HG03280 (cell line): ENCODE measurements around the gene AP4M1.
"Not testable (repeated sequence)": the region's sequence is repeated elsewhere in the genome, so short reads cannot be mapped to it uniquely, and the experiment has no call there.

ENCODE experiments used
- ATAC-seq: cut with Tn5 transposase; IDR thresholded peaks from one replicate; pipeline ENCODE4 v1.9.1; 2021; ENCODE audit warnings: mild to moderate bottlenecking, moderate library complexity; ENCODE audit not compliant: unreplicated experiment

AP4M1 gene

DNA sequence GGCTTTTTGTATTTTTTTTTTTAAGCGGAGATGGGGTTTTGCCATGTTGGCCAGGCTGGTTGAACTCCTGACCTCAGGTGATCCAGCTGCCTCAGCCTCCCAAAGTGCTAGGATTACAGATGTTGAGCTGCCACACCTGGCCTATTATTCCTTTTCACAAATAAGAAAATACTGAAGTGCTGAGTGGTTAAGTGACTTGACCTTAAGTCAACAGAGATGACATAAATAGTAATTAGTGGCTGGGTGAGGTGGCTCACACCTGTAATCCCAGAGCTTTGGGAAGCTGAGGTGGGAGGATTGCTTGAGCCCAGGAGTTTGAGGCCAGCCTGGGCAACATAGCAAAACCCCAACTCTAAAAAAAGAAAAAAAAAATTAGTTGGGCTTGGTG is 28.8 kb downstream of the AP4M1 start:
- ATAC-seq, result not testable (repeated sequence)

DNA sequence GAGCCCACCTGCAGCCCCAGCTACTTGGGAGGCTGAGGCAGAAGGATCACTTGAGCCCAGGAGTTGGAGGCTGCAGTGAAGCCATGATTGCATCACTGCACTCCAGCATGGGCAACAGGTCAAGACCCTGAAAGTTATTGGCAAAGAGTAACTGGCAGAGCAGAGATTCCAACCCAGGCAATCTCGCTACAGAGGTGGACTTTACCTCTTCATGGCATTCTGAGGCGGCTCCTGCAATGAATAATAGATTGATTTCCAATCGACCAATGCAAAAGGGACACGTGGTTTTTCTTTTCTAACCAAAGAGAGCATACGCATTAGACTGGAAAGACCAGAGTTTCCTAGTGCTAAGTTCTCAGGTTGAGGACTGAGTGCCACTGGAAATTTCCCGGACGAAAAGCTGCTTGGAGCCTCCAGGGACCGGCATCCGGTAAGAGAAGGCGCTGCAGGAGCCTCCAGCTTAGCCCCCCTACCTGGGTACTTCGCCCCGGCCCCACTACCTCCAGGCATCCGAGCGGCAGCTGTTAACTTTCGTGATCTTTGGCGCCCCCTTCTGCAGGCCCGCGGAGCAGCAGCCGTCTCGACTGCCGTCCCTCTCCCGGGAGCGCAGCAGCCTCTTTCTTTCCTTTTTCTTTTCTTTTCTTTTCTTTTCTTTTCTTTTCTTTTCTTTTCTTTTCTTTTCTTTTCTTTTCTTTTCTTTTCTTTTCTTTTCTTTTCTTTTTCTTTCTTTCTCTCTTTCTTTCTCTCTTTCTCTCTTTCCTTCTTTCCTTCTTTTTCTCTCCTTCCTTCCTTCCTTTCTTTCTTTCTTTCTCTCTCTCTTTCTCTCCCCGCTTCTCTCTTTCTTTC is 29.4 kb downstream of the AP4M1 start:
- no peak for ATAC-seq

DNA sequence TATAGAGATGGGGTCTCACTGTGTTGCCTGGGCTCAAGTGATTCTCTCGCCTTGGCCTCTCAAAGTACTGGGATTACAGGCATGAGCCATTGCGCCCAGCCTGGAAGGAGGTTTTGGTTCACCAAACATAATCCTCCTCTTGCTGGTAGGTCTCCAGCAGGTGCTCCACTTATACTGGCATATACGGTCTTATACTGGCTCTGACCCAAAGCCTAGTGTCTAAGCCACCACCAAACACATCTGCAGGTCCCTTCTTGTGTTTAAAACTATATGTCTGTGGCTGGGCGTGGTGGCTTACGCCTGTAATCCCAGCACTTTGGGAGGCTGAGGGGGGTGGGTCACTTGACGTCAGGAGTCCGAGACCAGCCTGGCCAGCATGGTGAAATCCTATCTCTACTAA is 30.7 kb downstream of the AP4M1 start:
- no peak for ATAC-seq

GRCh38 chr7:100132697-100133151 is 31.3 kb downstream of the AP4M1 start:
- peak; percentile 46 for ATAC-seq

DNA sequence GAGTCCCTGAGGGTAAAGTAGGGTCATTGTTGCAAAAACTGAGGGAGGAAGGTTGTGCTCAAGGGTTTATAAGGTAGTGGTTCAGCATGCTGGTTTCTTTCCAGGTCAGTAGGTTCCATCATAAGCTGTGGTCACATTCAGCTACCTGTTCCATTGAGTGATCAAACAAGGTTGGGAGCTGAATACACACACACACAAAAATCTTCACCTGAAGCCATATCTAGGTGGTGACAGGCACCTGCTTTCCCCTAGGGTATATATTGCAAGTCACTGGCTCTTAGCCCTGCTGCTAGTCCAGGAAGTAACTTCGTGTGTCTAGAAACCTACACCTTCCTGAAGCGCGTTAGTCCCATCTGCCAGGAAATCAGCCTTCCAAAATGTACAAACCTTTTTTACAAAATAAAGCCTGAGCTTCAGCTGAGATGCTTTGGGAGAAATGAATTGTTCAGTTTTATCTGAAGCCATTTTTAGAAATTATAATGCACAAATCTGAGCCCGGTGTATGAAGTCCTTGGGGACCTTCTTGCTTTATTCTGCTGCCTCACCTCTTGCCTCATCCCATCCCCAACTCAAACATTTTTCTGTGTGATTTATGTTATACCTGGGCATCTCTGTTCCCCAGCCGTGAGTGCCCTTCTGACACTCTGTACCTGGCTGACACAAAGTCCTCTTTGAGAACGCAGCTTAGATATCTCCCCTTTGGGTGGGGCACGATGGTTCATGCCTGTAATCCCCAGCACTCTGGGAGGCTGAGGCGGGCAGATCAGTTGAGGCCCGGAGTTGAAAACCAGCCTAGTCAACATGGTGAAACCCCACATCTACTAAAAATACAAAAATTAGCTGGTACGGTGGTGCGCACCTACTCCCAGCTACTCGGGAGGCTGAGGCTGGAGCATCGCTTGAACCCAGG is 36.7 kb downstream of the AP4M1 start:
- no peak for ATAC-seq

- no peak for ATAC-seq
Observed at GRCh38 chr7:100141555-100141949, 40.1 kb downstream of the AP4M1 start.

GRCh38 chr7:100142461-100142860 is 41.0 kb downstream of the AP4M1 start:
- ATAC-seq, result no peak

DNA sequence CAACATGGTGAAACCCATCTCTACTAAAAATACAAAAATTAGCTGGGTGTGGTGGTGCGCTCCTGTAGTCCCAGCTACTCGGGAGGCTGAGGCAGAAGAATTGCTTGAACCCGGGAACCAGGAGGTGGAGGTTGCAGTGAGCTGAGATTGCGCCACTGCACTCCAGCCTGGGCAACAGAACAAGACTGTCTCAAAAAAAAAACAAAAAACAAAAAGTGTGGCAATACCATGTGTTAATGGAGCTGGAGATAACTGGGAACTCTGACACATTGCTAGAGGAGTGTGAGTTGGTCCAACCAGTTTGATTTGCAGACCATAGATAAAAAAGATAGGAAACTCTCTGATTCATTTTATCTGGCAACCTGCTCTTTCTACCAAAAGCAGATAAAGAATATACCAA is 44.9 kb downstream of the AP4M1 start:
- ATAC-seq, result not testable (repeated sequence)

DNA sequence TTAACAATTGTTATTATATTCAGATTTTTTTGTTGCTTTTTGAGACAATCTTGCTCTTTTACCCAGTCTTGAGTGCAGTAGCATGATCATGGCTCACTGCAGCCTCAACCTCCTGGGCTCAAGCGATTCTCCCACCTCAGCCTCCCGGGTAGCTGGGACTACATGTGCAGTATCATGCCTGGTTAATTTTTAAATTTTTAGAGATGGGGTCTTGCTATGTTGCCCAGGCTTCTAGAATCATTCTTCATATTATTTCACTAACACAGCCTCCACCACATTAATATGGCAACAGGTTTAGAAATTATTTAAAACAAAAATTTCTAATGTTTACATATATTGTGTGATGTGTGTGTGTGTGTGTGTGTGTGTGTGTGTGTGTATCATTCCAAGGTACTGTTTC is 45.8 kb downstream of the AP4M1 start:
- no peak for ATAC-seq

GRCh38 chr7:100148225-100148558 is 46.7 kb downstream of the AP4M1 start:
- ATAC-seq, result no peak

DNA sequence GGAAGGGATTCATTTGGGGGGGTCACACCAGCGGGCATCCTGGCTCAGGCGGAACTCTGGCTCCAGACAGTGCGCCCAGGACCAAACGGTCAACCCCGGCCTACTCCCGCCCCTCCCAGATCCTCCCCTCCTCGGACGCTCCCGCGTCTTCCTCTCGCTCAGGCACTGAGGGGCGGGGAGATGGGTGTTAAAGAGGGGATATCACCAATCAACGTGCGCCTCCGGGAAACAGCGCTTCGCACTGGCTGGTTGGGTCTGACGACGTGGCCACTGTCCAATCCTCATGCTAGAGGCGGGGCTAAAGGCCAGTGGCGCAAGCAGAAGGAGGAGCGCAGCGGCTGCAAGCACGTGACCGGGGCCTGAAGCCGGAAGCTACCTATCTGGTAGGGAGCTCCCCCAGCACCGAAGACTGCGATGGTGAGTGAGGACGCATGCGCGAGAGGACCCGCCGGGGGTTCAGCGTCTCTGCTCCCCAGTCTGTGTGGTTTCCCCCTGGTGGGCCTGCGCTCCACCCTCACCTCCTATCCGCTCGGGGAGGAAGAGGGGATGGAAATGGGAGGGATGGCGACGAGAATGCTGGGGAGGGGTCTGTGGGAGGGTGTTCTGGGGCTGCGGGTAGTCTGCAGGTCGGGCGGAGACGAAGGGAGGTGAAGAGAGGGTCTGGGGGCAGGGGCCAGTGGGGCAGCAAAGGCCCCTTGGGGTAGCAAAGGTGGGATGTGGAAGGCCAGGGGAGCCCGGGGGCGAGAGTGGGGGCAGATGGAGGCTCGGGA is 47.3 kb downstream of the AP4M1 start, which contains the start of gene LAMTOR4:
Gene LAMTOR4, plus strand, starts transcription at position 360 of the 770 bp plus-strand sequence. Its CDS starts 55 bp downstream, at position 415.
- ATAC-seq, result peak; percentile 99

DNA sequence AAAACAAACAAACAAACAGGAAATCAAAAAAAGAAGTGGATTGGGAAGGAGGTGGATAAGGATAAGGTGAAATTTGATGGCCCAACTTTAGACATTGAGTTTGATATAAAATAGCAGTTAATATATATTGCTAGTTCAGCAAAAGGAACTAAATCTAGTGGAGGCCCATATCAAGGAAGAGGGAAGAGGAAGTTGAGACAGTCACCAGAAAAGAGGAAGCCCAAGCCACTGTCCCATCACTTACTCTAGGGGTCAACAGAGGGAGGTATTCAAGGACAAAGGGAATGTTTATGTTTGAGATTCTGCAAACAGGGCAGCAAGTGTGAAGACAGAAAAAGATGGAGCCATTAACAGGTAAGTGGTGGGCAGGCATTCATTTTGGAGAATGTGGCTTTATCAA is 51.0 kb downstream of the AP4M1 start:
- no peak for ATAC-seq

- ATAC-seq, result no peak
Observed at GRCh38 chr7:100152937-100153666, 51.7 kb downstream of the AP4M1 start.

GRCh38 chr7:100153708-100154535 is 52.5 kb downstream of the AP4M1 start:
- no peak for ATAC-seq

- no peak for ATAC-seq
Observed at GRCh38 chr7:100154651-100155491, 53.4 kb downstream of the AP4M1 start.

DNA sequence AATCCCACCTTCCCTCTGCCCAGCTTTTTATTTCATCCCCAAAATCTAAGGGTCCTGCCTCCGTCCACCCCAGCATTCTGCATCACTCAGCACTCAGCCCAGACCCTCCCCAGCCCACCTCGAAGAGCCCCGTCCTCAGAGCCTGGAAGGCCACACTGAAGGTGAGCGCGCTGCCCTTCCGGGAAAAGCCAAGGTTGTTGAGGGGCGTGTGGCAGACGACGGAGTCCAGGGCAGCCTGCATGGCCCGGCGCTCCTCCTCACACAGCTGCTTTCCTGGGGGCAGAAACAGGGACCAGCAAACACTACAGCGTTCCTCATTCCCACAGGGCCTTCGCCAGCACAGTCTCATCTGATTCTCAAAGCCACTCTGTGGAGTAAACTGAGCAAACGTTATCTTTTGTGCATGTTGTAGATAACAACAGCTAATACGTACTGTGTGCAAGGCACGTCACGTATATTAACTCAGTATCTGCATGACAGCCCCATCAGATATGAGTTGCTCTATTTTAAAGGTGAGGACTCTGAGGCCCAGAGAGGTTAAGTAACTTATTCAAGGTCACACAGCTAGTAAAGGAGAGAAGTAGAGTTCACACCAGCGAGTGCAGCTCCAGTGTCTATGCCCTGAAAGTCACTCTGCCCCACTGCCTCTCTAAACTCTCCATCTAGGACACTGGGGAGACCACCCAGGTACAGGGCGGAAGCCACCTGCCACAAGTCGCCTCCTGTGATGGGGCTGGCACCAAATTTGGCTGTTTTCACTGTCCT is 54.3 kb downstream of the AP4M1 start:
- ATAC-seq, result no peak

- ATAC-seq, result no peak
Observed at GRCh38 chr7:100156331-100157068, 55.1 kb downstream of the AP4M1 start.
